GM18499 (cell line): Measurements from ENCODE around the gene USP10.

Source experiments
- ATAC-seq: cut with Tn5 transposase; IDR thresholded peaks from one replicate; pipeline ENCODE4 v1.9.1; 2021; ENCODE audit warnings: moderate number of reproducible peaks; ENCODE audit not compliant: insufficient read depth, unreplicated experiment

Gene USP10

GRCh38 chr16:84699712-84700445 is at the start of gene USP10:
Gene USP10, plus strand, starts transcription at chr16:84700000. Its CDS starts 91 bp downstream, at chr16:84700091.
- ATAC-seq: peak; percentile 44

GRCh38 chr16:84650062-84650991 is 49.5 kb upstream of the USP10 start:
- no peak for ATAC-seq

GRCh38 chr16:84652566-84652965 is 47.2 kb upstream of the USP10 start:
- ATAC-seq: no peak

- ATAC-seq: no peak
These were observed 45.6 kb upstream of the USP10 start for GRCh38 chr16:84654238-84654637.

GRCh38 chr16:84654998-84655397 is 44.8 kb upstream of the USP10 start:
- no peak for ATAC-seq

GRCh38 chr16:84656649-84657048 is 43.2 kb upstream of the USP10 start:
- ATAC-seq: no peak

GRCh38 chr16:84657229-84657837 is 42.5 kb upstream of the USP10 start:
- no peak for ATAC-seq

GRCh38 chr16:84658690-84659089 is 41.1 kb upstream of the USP10 start:
- ATAC-seq: no peak

GRCh38 chr16:84659656-84660300 is 40.0 kb upstream of the USP10 start:
- no peak for ATAC-seq

GRCh38 chr16:84660973-84661372 is 38.8 kb upstream of the USP10 start:
- no peak for ATAC-seq

GRCh38 chr16:84661418-84662060 is 38.3 kb upstream of the USP10 start:
- ATAC-seq: no peak

- no peak for ATAC-seq
These were observed 37.3 kb upstream of the USP10 start for GRCh38 chr16:84662471-84662870.

- peak; percentile 55 for ATAC-seq
These were observed 36.2 kb upstream of the USP10 start for GRCh38 chr16:84663433-84664101.

GRCh38 chr16:84665359-84665758 is 34.4 kb upstream of the USP10 start:
- ATAC-seq: no peak

GRCh38 chr16:84665843-84666242 is 34.0 kb upstream of the USP10 start:
- ATAC-seq: no peak

- no peak for ATAC-seq
These were observed 32.0 kb upstream of the USP10 start for GRCh38 chr16:84667600-84668309.

GRCh38 chr16:84670063-84670462 is 29.7 kb upstream of the USP10 start:
- no peak for ATAC-seq

- ATAC-seq: no peak
These were observed 27.3 kb upstream of the USP10 start for GRCh38 chr16:84672276-84673202.
